SKM-1 treated with dmso at 0.1 percent for 144 hours (cell line): ENCODE data around the gene TOLLIP.
"Not testable (repeated sequence)": the region's sequence is repeated elsewhere in the genome, so short reads cannot be mapped to it uniquely, and the experiment has no call there.

ENCODE experiments used
- DNase-seq: peaks from one replicate; lab custom pipeline; 2025; ENCODE audit not compliant: unreplicated experiment; lab: John Stamatoyannopoulos, UW

TOLLIP gene

DNA sequence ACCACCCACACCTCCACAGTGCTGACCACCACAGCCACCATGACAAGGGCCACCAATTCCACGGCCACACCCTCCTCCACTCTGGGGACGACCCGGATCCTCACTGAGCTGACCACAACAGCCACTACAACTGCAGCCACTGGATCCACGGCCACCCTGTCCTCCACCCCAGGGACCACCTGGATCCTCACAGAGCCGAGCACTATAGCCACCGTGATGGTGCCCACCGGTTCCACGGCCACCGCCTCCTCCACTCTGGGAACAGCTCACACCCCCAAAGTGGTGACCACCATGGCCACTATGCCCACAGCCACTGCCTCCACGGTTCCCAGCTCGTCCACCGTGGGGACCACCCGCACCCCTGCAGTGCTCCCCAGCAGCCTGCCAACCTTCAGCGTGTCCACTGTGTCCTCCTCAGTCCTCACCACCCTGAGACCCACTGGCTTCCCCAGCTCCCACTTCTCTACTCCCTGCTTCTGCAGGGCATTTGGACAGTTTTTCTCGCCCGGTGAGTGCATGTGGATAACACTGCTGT, 58.1 kb downstream of the TOLLIP start:
- no peak for DNase-seq

DNA sequence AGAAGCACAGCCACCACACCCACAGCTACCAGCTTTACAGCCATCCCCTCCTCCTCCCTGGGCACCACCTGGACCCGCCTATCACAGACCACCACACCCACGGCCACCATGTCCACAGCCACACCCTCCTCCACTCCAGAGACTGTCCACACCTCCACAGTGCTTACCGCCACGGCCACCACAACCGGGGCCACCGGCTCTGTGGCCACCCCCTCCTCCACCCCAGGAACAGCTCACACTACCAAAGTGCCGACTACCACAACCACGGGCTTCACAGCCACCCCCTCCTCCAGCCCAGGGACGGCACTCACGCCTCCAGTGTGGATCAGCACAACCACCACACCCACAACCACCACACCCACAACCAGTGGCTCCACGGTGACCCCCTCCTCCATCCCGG, 59.0 kb downstream of the TOLLIP start:
- DNase-seq, result not testable (repeated sequence)

DNA sequence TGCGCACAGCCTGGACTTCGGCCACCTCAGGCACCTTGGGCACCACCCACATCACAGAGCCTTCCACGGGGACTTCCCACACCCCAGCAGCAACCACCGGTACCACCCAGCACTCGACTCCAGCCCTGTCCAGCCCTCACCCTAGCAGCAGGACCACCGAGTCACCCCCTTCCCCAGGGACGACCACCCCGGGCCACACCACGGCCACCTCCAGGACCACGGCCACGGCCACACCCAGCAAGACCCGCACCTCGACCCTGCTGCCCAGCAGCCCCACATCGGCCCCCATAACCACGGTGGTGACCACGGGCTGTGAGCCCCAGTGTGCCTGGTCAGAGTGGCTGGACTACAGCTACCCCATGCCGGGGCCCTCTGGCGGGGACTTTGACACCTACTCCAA, 60.5 kb downstream of the TOLLIP start:
- not testable (repeated sequence) for DNase-seq

DNA sequence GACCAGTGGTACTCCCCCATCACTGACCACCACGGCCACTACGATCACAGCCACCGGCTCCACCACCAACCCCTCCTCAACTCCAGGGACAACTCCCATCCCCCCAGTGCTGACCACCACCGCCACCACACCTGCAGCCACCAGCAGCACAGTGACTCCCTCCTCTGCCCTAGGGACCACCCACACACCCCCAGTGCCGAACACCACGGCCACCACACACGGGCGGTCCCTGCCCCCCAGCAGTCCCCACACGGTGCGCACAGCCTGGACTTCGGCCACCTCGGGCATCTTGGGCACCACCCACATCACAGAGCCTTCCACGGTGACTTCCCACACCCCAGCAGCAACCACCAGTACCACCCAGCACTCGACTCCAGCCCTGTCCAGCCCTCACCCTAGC, 62.4 kb downstream of the TOLLIP start:
- DNase-seq, result not testable (repeated sequence)

- not testable (repeated sequence) for DNase-seq
Measured at GRCh38 chr11:1246301-1246700, 63.1 kb downstream of the TOLLIP start.

DNA sequence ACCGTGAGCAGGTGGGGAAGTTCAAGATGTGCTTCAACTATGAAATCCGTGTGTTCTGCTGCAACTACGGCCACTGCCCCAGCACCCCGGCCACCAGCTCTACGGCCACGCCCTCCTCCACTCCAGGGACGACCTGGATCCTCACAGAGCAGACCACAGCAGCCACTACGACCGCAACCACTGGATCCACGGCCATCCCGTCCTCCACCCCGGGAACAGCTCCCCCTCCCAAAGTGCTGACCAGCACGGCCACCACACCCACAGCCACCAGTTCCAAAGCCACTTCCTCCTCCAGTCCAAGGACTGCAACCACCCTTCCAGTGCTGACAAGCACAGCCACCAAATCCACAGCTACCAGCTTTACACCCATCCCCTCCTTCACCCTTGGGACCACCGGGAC, 63.7 kb downstream of the TOLLIP start:
- not testable (repeated sequence) for DNase-seq

GRCh38 chr11:1244557-1244956, 64.9 kb downstream of the TOLLIP start:
- DNase-seq, result not testable (repeated sequence)

DNA sequence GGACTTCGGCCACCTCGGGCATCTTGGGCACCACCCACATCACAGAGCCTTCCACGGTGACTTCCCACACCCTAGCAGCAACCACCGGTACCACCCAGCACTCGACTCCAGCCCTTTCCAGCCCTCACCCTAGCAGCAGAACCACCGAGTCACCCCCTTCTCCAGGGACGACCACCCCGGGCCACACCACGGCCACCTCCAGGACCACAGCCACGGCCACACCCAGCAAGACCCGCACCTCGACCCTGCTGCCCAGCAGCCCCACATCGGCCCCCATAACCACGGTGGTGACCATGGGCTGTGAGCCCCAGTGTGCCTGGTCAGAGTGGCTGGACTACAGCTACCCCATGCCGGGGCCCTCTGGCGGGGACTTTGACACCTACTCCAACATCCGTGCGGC, 65.9 kb downstream of the TOLLIP start:
- not testable (repeated sequence) for DNase-seq

- not testable (repeated sequence) for DNase-seq
Measured at GRCh38 chr11:1242751-1243150, 66.7 kb downstream of the TOLLIP start.

GRCh38 chr11:1242289-1242688, 67.1 kb downstream of the TOLLIP start:
- no peak for DNase-seq

- DNase-seq, result no peak
Measured at GRCh38 chr11:1241706-1242105, 67.7 kb downstream of the TOLLIP start.

GRCh38 chr11:1240771-1241170, 68.7 kb downstream of the TOLLIP start:
- DNase-seq, result no peak

- DNase-seq, result no peak
Measured at GRCh38 chr11:1239596-1240205, 69.7 kb downstream of the TOLLIP start.

DNA sequence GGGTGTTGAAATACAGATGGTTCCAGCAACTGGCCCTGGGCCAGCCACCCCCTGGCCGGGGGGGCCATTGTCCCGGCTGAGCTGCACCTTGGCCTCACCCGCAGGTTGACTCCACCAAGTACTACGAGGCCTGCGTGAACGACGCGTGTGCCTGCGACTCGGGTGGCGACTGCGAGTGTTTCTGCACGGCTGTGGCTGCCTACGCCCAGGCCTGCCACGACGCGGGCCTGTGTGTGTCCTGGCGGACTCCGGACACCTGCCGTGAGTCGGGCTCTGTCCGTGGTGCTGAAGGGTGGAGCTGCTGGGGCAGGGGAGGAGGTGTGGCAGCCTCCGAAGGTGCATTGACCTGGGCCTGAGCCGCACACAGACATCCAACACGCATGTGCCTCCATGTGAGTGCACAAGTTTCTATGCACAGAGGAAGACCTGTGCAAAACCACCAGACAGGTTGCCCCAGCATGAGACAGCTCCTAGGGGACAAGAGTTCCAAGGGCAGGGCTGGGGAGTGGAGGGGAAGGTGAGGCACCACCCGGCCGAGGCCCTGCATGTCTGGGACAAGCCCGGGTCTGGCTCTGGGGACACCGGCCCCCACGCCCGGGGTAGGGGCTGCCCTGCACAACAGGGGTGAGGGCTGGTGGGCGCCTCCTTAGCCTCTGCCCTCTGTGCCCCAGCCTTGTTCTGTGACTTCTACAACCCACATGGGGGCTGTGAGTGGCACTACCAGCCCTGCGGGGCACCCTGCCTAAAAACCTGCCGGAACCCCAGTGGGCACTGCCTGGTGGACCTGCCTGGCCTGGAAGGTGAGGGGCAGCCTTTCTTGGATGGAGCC, 70.5 kb downstream of the TOLLIP start:
- no peak for DNase-seq

GRCh38 chr11:1237851-1238250, 71.6 kb downstream of the TOLLIP start:
- no peak for DNase-seq

GRCh38 chr11:1237128-1237580, 72.3 kb downstream of the TOLLIP start:
- no peak for DNase-seq

DNA sequence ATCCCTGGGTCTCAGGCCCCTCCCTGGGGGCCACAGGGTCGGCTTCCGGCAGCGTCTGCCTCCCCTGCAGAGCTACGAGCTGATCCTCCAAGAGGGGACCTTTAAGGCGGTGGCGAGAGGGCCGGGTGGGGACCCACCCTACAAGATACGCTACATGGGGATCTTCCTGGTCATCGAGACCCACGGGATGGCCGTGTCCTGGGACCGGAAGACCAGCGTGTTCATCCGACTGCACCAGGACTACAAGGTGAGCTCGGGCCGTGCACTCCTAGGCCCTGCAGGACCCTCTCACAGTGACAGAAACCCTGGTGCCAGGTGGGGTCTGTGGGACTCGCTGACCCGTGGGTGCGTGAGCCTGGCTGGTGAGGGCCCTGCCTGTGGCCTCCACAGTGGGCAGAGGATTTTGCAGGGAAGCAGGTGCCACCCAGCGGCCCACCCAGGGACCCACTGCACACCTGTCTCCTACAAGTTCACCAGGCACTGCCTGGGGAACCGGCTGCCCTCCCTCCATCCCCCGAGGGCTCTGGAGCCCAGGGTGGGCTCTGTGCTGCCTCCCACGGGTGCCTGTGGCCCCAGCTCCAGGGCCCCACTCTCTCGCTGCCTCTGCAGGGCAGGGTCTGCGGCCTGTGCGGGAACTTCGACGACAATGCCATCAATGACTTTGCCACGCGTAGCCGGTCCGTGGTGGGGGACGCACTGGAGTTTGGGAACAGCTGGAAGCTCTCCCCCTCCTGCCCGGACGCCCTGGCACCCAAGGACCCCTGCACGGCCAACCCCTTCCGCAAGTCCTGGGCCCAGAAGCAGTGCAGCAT, 72.9 kb downstream of the TOLLIP start:
- no peak for DNase-seq

DNA sequence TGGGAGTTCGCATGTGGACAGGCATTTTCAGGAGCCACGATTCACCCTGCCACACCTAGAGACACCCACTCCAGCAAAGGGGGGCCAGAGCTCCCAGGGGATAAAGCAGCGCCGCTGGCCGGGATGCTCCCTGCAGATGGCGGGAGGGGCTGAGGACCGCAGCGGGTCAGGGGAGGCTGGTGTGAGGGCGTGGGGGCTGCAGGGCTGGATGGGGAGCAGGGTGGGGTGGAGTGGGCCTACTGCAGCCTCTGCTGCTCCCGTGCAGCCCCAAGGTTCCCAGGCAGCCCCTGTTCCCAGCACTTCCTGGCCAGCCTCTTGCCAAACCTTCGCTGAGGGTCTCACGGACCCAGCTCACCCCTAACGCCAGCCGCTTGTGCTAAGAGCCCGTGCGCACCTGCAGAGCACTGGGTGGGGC, 73.5 kb downstream of the TOLLIP start:
- DNase-seq, result no peak

DNA sequence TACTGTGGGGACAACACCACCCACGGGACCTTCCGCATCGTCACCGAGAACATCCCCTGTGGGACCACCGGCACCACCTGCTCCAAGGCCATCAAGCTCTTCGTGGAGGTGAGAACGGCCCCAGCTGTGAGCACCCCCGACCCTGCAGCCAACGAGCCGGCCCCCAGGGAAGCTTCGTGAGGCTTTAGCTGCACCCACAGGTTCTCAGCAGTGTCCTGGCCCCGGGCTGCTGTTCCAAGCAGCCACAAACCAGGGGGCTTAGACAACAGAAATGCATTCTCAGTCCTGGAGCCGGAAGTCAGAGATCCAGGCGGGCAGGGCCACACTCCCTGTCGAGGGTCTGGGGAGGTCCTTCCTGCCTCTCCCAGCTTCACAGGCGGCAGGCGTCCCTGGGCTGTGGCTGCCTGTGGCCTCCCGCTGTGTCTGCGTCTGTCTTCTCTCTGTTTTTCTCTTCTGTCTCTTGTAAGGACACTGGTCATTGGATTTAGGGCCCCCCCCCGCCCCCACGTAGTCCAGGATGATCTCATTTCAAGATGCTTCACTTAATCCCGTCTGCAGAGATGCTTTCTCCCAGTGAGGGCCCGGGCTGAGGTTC, 74.0 kb downstream of the TOLLIP start:
- DNase-seq, result no peak

DNA sequence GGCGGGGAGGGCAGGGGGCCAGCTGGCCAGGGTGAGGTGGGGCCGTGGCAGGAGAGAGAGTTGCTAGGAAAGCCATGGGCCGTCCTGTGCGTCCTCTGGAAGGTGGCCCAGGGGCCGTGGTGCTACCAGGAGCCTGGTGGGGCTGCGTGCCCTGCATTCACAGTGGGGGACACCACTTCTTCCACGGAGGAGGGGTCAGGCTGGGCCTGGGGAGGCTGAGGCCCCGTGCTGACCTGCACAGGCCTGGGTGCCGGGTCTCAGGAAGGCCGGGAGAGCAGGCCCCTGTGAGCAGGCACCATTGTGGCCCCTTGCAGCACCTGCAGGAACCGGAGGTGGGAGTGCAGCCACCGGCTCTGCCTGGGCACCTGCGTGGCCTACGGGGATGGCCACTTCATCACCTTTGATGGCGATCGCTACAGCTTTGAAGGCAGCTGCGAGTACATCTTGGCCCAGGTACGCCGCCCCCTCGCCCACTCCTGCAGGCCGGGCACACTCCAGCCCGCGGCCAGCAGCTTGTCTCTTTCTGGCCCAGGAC, 74.6 kb downstream of the TOLLIP start:
- no peak for DNase-seq
